Measurements from ENCODE around the gene AGRN. TPM values are rescaled to one million over a fixed set of nuclear protein-coding genes. Genes with fewer than 3 reads are reported as not detected.

The AGRN gene
- total RNA-seq = 14.7 and 30.0 TPM in 2 replicates

DNA sequence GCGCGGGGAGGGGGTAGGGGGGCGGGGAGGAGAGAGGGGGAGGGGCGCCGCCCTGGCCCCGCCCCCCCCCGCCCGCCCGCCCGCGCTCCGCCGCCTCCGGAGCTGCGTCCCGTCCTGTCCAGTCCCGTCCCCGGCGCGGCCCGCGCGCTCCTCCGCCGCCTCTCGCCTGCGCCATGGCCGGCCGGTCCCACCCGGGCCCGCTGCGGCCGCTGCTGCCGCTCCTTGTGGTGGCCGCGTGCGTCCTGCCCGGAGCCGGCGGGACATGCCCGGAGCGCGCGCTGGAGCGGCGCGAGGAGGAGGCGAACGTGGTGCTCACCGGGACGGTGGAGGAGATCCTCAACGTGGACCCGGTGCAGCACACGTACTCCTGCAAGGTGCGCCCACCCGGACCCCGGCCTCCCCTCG, at the start of gene AGRN:
TSS of gene AGRN (plus strand) at position 121 of the 405 bp plus-strand sequence. CDS start at position 174, 53 bp downstream.
- peaks cover 4% of the 10 kb centered on the region for H4K20me1 ChIP-seq (ENCODE audit: insufficient read depth, low read length)
- peak within 1 kb of the TSS; percentile 66 for H3K4me3 ChIP-seq (ENCODE audit: insufficient read depth, low read length)
- TF ChIP-seq, protein P1, sequence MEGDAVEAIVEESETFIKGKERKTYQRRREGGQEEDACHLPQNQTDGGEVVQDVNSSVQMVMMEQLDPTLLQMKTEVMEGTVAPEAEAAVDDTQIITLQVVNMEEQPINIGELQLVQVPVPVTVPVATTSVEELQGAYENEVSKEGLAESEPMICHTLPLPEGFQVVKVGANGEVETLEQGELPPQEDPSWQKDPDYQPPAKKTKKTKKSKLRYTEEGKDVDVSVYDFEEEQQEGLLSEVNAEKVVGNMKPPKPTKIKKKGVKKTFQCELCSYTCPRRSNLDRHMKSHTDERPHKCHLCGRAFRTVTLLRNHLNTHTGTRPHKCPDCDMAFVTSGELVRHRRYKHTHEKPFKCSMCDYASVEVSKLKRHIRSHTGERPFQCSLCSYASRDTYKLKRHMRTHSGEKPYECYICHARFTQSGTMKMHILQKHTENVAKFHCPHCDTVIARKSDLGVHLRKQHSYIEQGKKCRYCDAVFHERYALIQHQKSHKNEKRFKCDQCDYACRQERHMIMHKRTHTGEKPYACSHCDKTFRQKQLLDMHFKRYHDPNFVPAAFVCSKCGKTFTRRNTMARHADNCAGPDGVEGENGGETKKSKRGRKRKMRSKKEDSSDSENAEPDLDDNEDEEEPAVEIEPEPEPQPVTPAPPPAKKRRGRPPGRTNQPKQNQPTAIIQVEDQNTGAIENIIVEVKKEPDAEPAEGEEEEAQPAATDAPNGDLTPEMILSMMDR (IDR thresholded peaks at IDR 0.05; ENCODE audit: extremely low read depth, low read depth, low read length) = no peak
- peak within 1 kb of the TSS; percentile 71 for H3K4me2 ChIP-seq (ENCODE audit: insufficient read depth, low read length)
- no peaks in the 10 kb centered on the region for H3K79me2 ChIP-seq (ENCODE audit: insufficient read depth, low read length)
- no peaks in the 10 kb centered on the region for H3K36me3 ChIP-seq (ENCODE audit: insufficient read depth, low read length)
- H3K9me3 ChIP-seq (ENCODE audit: low read depth, low read length) = no peaks in the 10 kb centered on the region
- no peak within 1 kb of the TSS for H3K27ac ChIP-seq (ENCODE audit: low read depth, low read length)
- H3K27me3 ChIP-seq (ENCODE audit: insufficient read depth, low read length) = no peaks in the 10 kb centered on the region
- peak within 1 kb of the TSS; percentile 81 for H2AFZ ChIP-seq (ENCODE audit: low read length)
- peaks cover 3% of the 10 kb centered on the region for H3K4me1 ChIP-seq (ENCODE audit: insufficient read depth, low read length)
- DNase-seq (ENCODE audit: insufficient read length, low spot score, missing footprints) = no peak

DNA sequence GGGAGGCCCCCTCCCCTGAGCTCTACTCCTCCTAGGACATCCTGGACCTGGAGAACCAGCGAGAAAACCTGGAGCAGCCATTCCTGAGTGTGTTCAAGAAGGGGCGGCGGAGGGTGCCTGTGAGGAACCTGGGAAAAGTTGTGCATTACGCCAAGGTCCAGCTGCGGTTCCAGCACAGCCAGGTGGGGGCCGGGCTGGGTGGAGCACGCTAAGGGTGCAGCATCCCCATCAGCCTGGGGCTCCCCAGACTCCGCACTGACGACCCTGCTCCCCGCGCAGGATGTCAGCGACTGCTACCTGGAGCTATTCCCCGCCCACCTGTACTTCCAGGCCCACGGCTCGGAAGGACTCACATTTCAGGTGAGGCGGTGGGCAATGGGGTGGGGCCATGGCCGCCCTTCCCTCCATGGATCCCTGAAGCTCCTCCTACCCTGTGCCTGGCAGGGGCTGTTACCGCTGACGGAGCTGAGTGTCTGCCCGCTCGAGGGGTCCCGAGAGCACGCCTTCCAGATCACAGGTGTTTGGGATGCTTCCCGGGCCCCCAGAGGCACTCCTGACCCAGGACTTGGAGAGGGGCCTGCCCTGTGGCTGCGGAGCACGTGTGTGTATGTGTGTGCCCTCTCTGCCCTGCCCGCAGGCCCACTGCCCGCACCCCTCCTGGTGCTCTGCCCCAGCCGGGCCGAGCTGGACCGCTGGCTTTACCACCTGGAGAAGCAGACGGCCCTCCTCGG, 49.5 kb upstream of the AGRN start:
- H3K79me2 ChIP-seq (ENCODE audit: insufficient read depth, low read length) = no peaks in the 10 kb centered on the region
- H3K4me2 ChIP-seq (ENCODE audit: insufficient read depth, low read length) = no peak overlapping the region
- no peaks in the 10 kb centered on the region for H4K20me1 ChIP-seq (ENCODE audit: insufficient read depth, low read length)
- peak; percentile 79 for DNase-seq (ENCODE audit: insufficient read length, low spot score, missing footprints)
- H3K27ac ChIP-seq (ENCODE audit: low read depth, low read length) = no peak overlapping the region
- TF ChIP-seq, protein P1 (IDR thresholded peaks at IDR 0.05; ENCODE audit: extremely low read depth, low read depth, low read length) = no peak
- H3K9me3 ChIP-seq (ENCODE audit: low read depth, low read length) = no peaks in the 10 kb centered on the region
- no peak overlapping the region for H3K4me3 ChIP-seq (ENCODE audit: insufficient read depth, low read length)
- peaks cover 10% of the 10 kb centered on the region for H3K4me1 ChIP-seq (ENCODE audit: insufficient read depth, low read length)
- no peak overlapping the region for H2AFZ ChIP-seq (ENCODE audit: low read length)
- H3K27me3 ChIP-seq (ENCODE audit: insufficient read depth, low read length) = no peaks in the 10 kb centered on the region
- no peaks in the 10 kb centered on the region for H3K36me3 ChIP-seq (ENCODE audit: insufficient read depth, low read length)

DNA sequence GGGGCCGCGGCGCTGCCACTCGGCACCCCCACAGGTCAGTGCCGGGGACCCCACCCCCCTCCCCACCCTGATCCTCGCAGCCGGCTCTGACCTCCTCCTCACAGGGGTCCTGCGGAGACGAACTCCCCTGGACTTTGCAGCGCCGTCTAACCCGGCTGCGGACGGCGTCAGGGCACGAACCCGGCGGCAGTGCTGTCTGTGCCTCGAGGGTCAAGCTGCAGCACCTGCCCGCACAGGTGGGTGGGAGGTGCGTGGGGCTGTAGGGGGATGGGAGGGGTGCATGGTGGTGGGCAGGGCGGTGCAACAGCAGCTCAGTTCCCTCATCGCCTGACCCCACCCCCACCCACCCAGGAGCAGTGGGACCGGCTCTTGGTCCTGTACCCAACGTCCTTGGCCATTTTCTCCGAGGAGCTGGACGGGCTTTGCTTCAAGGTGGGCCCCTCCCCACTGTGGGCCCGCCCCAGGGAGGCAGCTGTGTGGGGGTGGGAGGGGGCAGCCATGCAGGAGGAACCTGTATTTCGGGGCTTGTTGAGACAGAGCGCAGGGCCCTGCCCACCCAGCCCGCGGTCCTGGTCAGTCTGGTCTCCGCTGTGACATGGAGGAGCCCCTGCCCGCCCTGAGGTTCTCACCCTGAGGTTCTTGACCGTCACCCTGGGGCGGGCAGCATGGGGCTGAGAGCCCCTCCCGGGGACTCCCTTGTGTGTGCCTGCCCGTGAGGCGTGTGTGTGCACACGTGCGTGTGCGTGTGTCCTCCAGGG, 48.8 kb upstream of the AGRN start:
- H2AFZ ChIP-seq (ENCODE audit: low read length) = no peak overlapping the region
- H3K79me2 ChIP-seq (ENCODE audit: insufficient read depth, low read length) = no peaks in the 10 kb centered on the region
- no peak overlapping the region for H3K4me3 ChIP-seq (ENCODE audit: insufficient read depth, low read length)
- no peaks in the 10 kb centered on the region for H3K27me3 ChIP-seq (ENCODE audit: insufficient read depth, low read length)
- H4K20me1 ChIP-seq (ENCODE audit: insufficient read depth, low read length) = no peaks in the 10 kb centered on the region
- H3K27ac ChIP-seq (ENCODE audit: low read depth, low read length) = no peak overlapping the region
- no peaks in the 10 kb centered on the region for H3K9me3 ChIP-seq (ENCODE audit: low read depth, low read length)
- no peak overlapping the region for H3K4me2 ChIP-seq (ENCODE audit: insufficient read depth, low read length)
- H3K36me3 ChIP-seq (ENCODE audit: insufficient read depth, low read length) = no peaks in the 10 kb centered on the region
- peaks cover 3% of the 10 kb centered on the region for H3K4me1 ChIP-seq (ENCODE audit: insufficient read depth, low read length)
- TF ChIP-seq, protein P1 (IDR thresholded peaks at IDR 0.05; ENCODE audit: extremely low read depth, low read depth, low read length) = no peak
- DNase-seq (ENCODE audit: insufficient read length, low spot score, missing footprints) = peak; percentile 61

All from osteoblast (primary cell).